ENCODE results near the gene ITIH5. TPM values are rescaled to one million over a fixed set of nuclear protein-coding genes. Genes with fewer than 3 reads are reported as not detected.

The ITIH5 gene
- total and polyA plus RNA-seq, 9 of the 15 experiments (the other 6 are each of a cell fraction or from before 2014, with no cell fraction given), result 0.52 to 4.5 (median 2.6) TPM

DNA sequence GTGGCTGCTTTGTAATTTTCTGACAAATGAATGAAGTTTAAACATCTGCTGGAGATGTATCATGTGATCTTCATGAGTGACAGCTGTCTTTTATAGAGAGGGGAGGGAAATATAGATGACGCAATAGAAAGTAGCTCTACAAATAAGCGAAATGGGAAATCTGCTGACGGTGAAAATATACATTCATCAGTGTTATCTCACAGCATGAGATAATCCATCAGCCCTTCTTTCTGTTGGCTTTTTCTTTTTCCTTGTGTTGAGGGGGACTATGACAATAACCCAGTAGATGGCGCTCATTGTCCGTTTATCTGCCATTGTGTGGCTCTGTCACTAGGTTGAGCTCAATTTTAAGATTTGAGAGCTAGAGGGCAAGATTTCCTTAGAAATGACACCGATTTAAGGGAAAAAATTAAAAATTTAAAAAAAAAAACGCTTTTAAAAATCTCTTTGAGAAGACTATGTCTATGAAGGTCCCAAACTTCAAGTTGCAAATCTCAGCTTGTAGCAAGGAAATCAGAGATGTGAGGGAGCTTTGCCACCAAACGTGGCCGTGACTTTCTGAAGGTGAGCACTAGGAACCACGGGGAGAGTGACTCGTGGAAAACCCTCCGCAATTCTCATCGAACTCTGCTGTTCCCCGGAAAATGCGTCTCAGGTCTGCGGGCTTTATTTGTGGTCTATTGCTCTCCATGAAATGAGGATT, 141.3 kb downstream of the ITIH5 start (continued):
- TF ChIP-seq, protein P1, sequence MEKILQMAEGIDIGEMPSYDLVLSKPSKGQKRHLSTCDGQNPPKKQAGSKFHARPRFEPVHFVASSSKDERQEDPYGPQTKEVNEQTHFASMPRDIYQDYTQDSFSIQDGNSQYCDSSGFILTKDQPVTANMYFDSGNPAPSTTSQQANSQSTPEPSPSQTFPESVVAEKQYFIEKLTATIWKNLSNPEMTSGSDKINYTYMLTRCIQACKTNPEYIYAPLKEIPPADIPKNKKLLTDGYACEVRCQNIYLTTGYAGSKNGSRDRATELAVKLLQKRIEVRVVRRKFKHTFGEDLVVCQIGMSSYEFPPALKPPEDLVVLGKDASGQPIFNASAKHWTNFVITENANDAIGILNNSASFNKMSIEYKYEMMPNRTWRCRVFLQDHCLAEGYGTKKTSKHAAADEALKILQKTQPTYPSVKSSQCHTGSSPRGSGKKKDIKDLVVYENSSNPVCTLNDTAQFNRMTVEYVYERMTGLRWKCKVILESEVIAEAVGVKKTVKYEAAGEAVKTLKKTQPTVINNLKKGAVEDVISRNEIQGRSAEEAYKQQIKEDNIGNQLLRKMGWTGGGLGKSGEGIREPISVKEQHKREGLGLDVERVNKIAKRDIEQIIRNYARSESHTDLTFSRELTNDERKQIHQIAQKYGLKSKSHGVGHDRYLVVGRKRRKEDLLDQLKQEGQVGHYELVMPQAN (IDR thresholded peaks at IDR 0.05; ENCODE audit: borderline replicate concordance), result no peak
- TF ChIP-seq MIER1 (IDR thresholded peaks at IDR 0.05; ENCODE audit: low read depth), result no peak
- TF ChIP-seq, protein P2, sequence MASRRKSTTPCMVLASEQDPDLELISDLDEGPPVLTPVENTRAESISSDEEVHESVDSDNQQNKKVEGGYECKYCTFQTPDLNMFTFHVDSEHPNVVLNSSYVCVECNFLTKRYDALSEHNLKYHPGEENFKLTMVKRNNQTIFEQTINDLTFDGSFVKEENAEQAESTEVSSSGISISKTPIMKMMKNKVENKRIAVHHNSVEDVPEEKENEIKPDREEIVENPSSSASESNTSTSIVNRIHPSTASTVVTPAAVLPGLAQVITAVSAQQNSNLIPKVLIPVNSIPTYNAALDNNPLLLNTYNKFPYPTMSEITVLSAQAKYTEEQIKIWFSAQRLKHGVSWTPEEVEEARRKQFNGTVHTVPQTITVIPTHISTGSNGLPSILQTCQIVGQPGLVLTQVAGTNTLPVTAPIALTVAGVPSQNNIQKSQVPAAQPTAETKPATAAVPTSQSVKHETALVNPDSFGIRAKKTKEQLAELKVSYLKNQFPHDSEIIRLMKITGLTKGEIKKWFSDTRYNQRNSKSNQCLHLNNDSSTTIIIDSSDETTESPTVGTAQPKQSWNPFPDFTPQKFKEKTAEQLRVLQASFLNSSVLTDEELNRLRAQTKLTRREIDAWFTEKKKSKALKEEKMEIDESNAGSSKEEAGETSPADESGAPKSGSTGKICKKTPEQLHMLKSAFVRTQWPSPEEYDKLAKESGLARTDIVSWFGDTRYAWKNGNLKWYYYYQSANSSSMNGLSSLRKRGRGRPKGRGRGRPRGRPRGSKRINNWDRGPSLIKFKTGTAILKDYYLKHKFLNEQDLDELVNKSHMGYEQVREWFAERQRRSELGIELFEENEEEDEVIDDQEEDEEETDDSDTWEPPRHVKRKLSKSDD (conservative IDR thresholded peaks at IDR 0.05; ENCODE audit: low read length), result no peak
- TF ChIP-seq HDAC3 (IDR thresholded peaks at IDR 0.05; ENCODE audit: borderline replicate concordance, partially characterized antibody), result no peak
- no peak for TF ChIP-seq POLR2AphosphoS2 (IDR thresholded peaks at IDR 0.05; ENCODE audit: low read length)
- no peak for TF ChIP-seq PHTF2 (CRISPR knock-in tag; IDR thresholded peaks at IDR 0.05)
- TF ChIP-seq, protein P3, sequence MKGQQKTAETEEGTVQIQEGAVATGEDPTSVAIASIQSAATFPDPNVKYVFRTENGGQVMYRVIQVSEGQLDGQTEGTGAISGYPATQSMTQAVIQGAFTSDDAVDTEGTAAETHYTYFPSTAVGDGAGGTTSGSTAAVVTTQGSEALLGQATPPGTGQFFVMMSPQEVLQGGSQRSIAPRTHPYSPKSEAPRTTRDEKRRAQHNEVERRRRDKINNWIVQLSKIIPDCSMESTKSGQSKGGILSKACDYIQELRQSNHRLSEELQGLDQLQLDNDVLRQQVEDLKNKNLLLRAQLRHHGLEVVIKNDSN (CRISPR knock-in tag; IDR thresholded peaks at IDR 0.05), result no peak
- TF ChIP-seq ARID2 (IDR thresholded peaks at IDR 0.05), result peak; percentile 59; the same call in 1 of the 2 replicates
- TF ChIP-seq ZNF778 (CRISPR knock-in tag; IDR thresholded peaks at IDR 0.05), result no peak
- TF ChIP-seq EWSR1 (IDR thresholded peaks at IDR 0.05; ENCODE audit: borderline replicate concordance, low read depth, partially characterized antibody), result no peak
- no peak for TF ChIP-seq ZNF75A (CRISPR knock-in tag; IDR thresholded peaks at IDR 0.05)
- TF ChIP-seq, protein P4, sequence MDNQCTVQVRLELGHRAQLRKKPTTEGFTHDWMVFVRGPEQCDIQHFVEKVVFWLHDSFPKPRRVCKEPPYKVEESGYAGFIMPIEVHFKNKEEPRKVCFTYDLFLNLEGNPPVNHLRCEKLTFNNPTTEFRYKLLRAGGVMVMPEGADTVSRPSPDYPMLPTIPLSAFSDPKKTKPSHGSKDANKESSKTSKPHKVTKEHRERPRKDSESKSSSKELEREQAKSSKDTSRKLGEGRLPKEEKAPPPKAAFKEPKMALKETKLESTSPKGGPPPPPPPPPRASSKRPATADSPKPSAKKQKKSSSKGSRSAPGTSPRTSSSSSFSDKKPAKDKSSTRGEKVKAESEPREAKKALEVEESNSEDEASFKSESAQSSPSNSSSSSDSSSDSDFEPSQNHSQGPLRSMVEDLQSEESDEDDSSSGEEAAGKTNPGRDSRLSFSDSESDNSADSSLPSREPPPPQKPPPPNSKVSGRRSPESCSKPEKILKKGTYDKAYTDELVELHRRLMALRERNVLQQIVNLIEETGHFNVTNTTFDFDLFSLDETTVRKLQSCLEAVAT (IDR thresholded peaks at IDR 0.05), result no peak
- no peak for TF ChIP-seq FOXJ2 (tag; IDR thresholded peaks at IDR 0.05)
- TF ChIP-seq ZNF41 (CRISPR knock-in tag; conservative IDR thresholded peaks at IDR 0.05), result no peak
- no peak for TF ChIP-seq PRPF4 (IDR thresholded peaks at IDR 0.05; ENCODE audit: insufficient read depth, low read depth, low read length, poor library complexity, severe bottlenecking)
- TF ChIP-seq POLR3A (IDR thresholded peaks at IDR 0.05; ENCODE audit: borderline replicate concordance, extremely low read depth, insufficient read depth, insufficient read length), result no peak
- TF ChIP-seq, protein P5, sequence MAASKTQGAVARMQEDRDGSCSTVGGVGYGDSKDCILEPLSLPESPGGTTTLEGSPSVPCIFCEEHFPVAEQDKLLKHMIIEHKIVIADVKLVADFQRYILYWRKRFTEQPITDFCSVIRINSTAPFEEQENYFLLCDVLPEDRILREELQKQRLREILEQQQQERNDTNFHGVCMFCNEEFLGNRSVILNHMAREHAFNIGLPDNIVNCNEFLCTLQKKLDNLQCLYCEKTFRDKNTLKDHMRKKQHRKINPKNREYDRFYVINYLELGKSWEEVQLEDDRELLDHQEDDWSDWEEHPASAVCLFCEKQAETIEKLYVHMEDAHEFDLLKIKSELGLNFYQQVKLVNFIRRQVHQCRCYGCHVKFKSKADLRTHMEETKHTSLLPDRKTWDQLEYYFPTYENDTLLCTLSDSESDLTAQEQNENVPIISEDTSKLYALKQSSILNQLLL (CRISPR knock-in tag; IDR thresholded peaks at IDR 0.05; ENCODE audit: borderline replicate concordance), result no peak
- TF ChIP-seq TCF3 (CRISPR knock-in tag; IDR thresholded peaks at IDR 0.05), result no peak
- no peak for TF ChIP-seq BDP1 (IDR thresholded peaks at IDR 0.05; ENCODE audit: insufficient read depth, insufficient read length)
